NB4 (cell line): ENCODE measurements around the gene AREL1.

Experiments
- CTCF ChIP-seq: IDR thresholded peaks from one replicate; pipeline ENCODE4 v1.5.1; 2012; ENCODE audit warnings: low read depth, low read length
- MAX ChIP-seq: IDR thresholded peaks from 2 replicates; pipeline ENCODE4 v1.6.1; 2011; ENCODE audit warnings: low read depth, low read length
- MYC ChIP-seq: IDR thresholded peaks from 2 replicates; pipeline ENCODE4 v1.6.1; 2011; ENCODE audit warnings: low read depth, low read length
- POLR2A ChIP-seq: IDR thresholded peaks from 2 replicates; pipeline ENCODE4 v1.6.1; 2011; ENCODE audit warnings: mild to moderate bottlenecking; ENCODE audit not compliant: insufficient read length; ENCODE audit errors: extremely low read depth

GRCh38 chr14:74685921-74686678 is 26.8 kb downstream of the AREL1 start:
- TF ChIP-seq CTCF, result no peak
- TF ChIP-seq POLR2A, result no peak
- no peak for TF ChIP-seq MAX
- no peak for TF ChIP-seq MYC
